ENCODE data around the gene EFCAB11. TPM values are rescaled to one million over a fixed set of nuclear protein-coding genes. Genes with fewer than 3 reads are reported as not detected.

The EFCAB11 gene
- polyA plus RNA-seq, 1 donor (not counting 4 experiments of a cell fraction or from before 2014, with no cell fraction given) = 12.9 TPM

DNA sequence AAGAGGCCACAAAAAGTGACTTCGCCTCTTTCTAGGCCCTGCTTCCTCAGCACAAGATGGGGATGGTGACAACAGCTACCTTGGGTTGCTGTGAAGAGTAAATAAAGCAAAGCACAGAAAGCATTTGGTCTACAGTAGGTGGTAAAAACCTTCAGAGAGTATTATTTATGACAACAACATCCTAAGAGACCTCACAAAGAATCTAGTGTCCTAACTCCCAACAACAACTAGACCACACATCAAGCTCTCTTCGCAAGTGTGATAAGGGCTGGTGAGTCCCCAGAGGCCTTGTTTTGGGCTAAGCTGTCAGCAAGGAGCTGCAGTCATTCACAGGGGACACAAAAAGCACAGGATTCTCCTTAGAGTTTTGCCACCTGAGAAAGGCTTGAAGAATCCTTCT, 84.9 kb downstream of the EFCAB11 start:
- no peaks in the 10 kb centered on the region for H3K9me3 ChIP-seq (ENCODE audit: control insufficient read depth, low read depth, low read length)
- FAIRE-seq (no peak), DNase-seq (ENCODE audit: low read depth, low spot score) (no peak)
- no peaks in the 10 kb centered on the region for H3K27me3 ChIP-seq (ENCODE audit: control insufficient read depth, extremely low read depth, insufficient read depth, low read length)
- H3K9ac ChIP-seq (ENCODE audit: control insufficient read depth, extremely low read depth, insufficient read depth, low read length) = no peak overlapping the region
- no peak for TF ChIP-seq EZH2 (IDR thresholded peaks at IDR 0.05; ENCODE audit: low read length)
- TF ChIP-seq, protein P1, sequence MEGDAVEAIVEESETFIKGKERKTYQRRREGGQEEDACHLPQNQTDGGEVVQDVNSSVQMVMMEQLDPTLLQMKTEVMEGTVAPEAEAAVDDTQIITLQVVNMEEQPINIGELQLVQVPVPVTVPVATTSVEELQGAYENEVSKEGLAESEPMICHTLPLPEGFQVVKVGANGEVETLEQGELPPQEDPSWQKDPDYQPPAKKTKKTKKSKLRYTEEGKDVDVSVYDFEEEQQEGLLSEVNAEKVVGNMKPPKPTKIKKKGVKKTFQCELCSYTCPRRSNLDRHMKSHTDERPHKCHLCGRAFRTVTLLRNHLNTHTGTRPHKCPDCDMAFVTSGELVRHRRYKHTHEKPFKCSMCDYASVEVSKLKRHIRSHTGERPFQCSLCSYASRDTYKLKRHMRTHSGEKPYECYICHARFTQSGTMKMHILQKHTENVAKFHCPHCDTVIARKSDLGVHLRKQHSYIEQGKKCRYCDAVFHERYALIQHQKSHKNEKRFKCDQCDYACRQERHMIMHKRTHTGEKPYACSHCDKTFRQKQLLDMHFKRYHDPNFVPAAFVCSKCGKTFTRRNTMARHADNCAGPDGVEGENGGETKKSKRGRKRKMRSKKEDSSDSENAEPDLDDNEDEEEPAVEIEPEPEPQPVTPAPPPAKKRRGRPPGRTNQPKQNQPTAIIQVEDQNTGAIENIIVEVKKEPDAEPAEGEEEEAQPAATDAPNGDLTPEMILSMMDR (optimal IDR thresholded peaks at IDR 0.05 in 1 of 3, IDR thresholded peaks at IDR 0.05 in 1 of 3, conservative IDR thresholded peaks at IDR 0.05 in 1 of 3; ENCODE audit: extremely low read depth in 1 of 3, insufficient read depth in 2 of 3, low read length in 3 of 3) = no peak
- no peak overlapping the region for H3K4me3 ChIP-seq (ENCODE audit: control insufficient read depth in 2 of 3, extremely low read depth in 1 of 3, insufficient read depth in 2 of 3, low read depth in 1 of 3, low read length in 3 of 3)
- no peak overlapping the region for H3K4me2 ChIP-seq (ENCODE audit: control insufficient read depth, extremely low read depth, insufficient read depth, low read depth, low read length)
- no peak overlapping the region for H3K27ac ChIP-seq (ENCODE audit: control insufficient read depth, insufficient read depth, low read length)
- peaks cover 5% of the 10 kb centered on the region for H3K9me1 ChIP-seq (ENCODE audit: control insufficient read depth, extremely low read depth, insufficient read depth, low read length)
- H2AFZ ChIP-seq (ENCODE audit: control insufficient read depth, low read length) = no peak overlapping the region
- dilution Hi-C loops (cut with MboI; ENCODE audit: extremely low pct_ligation_motif_present, low sequenced_read_pairs) = no loop called here
- H3K36me3 ChIP-seq (ENCODE audit: control insufficient read depth in 2 of 2, extremely low read depth in 1 of 2, insufficient read depth in 2 of 2, low read length in 2 of 2) = no peaks in the 10 kb centered on the region
- no peaks in the 10 kb centered on the region for H3K79me2 ChIP-seq (ENCODE audit: control insufficient read depth, insufficient read depth, low read length)
- no peaks in the 10 kb centered on the region for H4K20me1 ChIP-seq (ENCODE audit: control insufficient read depth, extremely low read depth, insufficient read depth, low read length)
- H3K4me1 ChIP-seq (ENCODE audit: control insufficient read depth, extremely low read depth, insufficient read depth, low read length) = peaks cover 12% of the 10 kb centered on the region

DNA sequence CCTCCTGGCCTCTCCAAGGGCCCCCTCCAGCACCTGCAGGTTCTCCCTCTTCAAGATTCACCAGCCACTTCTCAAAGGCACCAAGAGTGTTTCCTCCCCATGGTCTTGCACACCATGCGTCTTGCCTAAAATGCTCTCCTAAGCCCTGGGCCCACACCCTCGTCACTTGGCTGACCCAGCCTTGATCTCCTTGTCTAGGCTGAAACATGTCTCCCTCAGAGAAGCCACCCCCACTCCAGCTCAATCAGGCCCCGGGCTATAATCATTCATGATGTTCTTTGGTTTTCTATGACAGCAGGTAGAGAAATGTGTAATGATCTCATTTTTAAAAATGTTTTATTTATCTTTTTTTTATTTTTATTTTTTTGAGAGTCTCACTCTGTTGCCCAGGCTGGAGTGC, 88.1 kb downstream of the EFCAB11 start:
- no peak overlapping the region for H3K4me3 ChIP-seq (ENCODE audit: control insufficient read depth in 2 of 3, extremely low read depth in 1 of 3, insufficient read depth in 2 of 3, low read depth in 1 of 3, low read length in 3 of 3)
- peak overlapping the region; percentile 55 for H3K9ac ChIP-seq (ENCODE audit: control insufficient read depth, extremely low read depth, insufficient read depth, low read length)
- DNase-seq (ENCODE audit: low read depth, low spot score) = peak; percentile 36
- no peaks in the 10 kb centered on the region for H4K20me1 ChIP-seq (ENCODE audit: control insufficient read depth, extremely low read depth, insufficient read depth, low read length)
- TF ChIP-seq EZH2 (IDR thresholded peaks at IDR 0.05; ENCODE audit: low read length) = no peak
- TF ChIP-seq, protein P1 (optimal IDR thresholded peaks at IDR 0.05 in 1 of 3, IDR thresholded peaks at IDR 0.05 in 1 of 3, conservative IDR thresholded peaks at IDR 0.05 in 1 of 3; ENCODE audit: extremely low read depth in 1 of 3, insufficient read depth in 2 of 3, low read length in 3 of 3) = no peak
- no peaks in the 10 kb centered on the region for H3K27me3 ChIP-seq (ENCODE audit: control insufficient read depth, extremely low read depth, insufficient read depth, low read length)
- H3K4me2 ChIP-seq (ENCODE audit: control insufficient read depth, extremely low read depth, insufficient read depth, low read depth, low read length) = peak overlapping the region; percentile 53
- H3K9me3 ChIP-seq (ENCODE audit: control insufficient read depth, low read depth, low read length) = no peaks in the 10 kb centered on the region
- H3K36me3 ChIP-seq (ENCODE audit: control insufficient read depth in 2 of 2, extremely low read depth in 1 of 2, insufficient read depth in 2 of 2, low read length in 2 of 2) = no peaks in the 10 kb centered on the region
- peak overlapping the region; percentile 23 for H2AFZ ChIP-seq (ENCODE audit: control insufficient read depth, low read length)
- no peak for FAIRE-seq
- peaks cover 12% of the 10 kb centered on the region for H3K4me1 ChIP-seq (ENCODE audit: control insufficient read depth, extremely low read depth, insufficient read depth, low read length)
- dilution Hi-C loops (cut with MboI; ENCODE audit: extremely low pct_ligation_motif_present, low sequenced_read_pairs) = no loop called here
- H3K9me1 ChIP-seq (ENCODE audit: control insufficient read depth, extremely low read depth, insufficient read depth, low read length) = peaks cover 5% of the 10 kb centered on the region
- H3K27ac ChIP-seq (ENCODE audit: control insufficient read depth, insufficient read depth, low read length) = peak overlapping the region; percentile 77
- H3K79me2 ChIP-seq (ENCODE audit: control insufficient read depth, insufficient read depth, low read length) = no peaks in the 10 kb centered on the region
